NCI-H2107 (cell line): ENCODE results near the gene FRMD1.

ENCODE experiments used
- DNase-seq: peaks from one replicate; lab custom pipeline; 2025; lab: John Stamatoyannopoulos, UW

The FRMD1 gene

DNA sequence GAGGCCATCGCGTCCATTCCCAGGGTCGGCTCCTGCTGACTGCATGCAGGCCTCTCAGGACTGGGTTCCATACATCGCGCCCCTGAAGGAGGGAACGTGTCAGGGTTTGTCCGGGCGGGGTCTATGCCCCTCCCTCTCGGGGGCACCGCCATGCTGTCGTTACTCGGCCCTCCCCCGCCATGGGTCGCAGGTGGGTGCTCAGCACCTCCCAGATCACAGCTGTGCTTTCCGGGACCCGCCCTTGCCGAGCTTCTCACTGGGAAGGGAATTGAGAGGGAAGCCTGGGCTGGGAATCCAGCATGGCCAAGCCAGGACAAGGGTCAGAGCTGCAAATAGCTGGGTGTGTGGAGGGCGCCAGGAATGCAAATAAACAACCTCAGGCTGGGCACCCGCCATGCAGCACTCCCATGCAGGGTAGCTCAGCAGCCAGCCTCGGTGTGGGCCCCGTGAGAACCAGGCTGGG lies at the start of gene FRMD1:
Gene FRMD1, minus strand, starts transcription at position 270 of the 463 bp plus-strand sequence. Its CDS starts 118 bp downstream, at position 152.
- DNase-seq, result no peak

- DNase-seq, result no peak
Measured at GRCh38 chr6:168128006-168128630, 49.1 kb upstream of the FRMD1 start.

DNA sequence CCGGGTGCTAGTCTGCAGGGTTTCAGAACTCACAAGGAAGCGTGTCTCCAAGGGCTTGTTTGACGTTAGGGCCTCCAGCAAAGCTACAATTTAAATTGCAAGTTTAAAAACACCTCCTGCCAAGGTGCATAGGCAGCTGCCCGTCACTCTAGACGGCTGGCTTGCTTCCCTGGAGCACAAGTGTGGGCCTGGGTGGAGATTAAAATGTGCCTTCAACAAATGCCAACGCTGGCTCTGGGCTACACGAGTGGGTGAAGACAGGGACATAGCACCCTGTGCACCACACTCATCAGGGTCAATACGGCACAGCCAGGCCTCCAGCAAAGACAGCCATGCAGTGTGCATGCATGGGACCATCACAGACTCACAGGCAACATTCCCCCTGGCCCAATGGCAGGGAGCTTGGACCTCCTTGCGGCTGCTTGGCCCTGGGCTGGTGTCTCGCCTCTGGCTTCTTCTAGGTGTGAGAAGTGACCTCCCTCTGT lies 48.4 kb upstream of the FRMD1 start:
- DNase-seq, result no peak

- no peak for DNase-seq
Measured at GRCh38 chr6:168126566-168127383, 47.8 kb upstream of the FRMD1 start.

GRCh38 chr6:168125429-168126001 lies 46.5 kb upstream of the FRMD1 start:
- no peak for DNase-seq

- no peak for DNase-seq
Measured at GRCh38 chr6:168124921-168125320, 45.9 kb upstream of the FRMD1 start.

DNA sequence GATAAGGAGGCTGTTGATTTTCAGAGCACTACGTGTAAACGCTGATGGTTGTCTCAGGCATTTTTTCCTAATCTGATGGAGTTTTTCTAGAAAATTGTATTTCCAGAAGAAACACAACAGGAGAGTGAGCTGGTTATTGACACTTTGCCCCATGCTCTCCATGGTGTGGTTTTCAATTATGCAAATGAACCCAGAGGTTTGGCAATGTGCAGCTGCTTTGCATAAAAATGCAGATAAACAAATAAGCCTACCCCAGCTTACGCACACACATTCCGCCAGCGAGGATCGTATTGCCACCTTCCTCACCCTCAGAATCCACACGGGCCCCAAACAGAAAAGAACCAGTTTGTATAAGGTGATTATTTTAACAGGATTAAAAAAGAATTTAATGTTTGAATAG lies 45.1 kb upstream of the FRMD1 start:
- DNase-seq, result no peak

GRCh38 chr6:168123165-168123911 lies 44.3 kb upstream of the FRMD1 start:
- DNase-seq, result no peak

GRCh38 chr6:168122521-168122920 lies 43.5 kb upstream of the FRMD1 start:
- no peak for DNase-seq

DNA sequence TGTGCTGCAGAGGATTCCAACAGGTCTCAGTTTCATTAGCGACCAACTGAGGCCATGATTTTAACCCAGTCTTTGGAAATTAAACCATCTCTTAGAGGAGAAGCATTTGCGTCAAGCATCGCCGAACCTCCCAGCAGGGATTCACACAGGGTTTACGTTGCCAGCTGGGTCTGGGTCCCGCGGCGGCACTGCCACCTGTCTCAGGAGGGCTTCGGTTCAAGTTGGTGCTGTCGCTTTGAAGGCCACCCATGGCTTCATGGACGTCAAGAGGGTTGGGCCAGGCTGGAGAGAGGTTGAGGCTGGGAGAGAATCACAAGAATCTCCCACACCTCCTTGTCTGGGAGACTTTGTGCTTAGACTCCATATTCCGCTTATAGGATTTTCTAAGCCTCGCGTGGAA lies 43.0 kb upstream of the FRMD1 start:
- DNase-seq, result no peak

GRCh38 chr6:168121303-168121665 lies 42.3 kb upstream of the FRMD1 start:
- no peak for DNase-seq

- no peak for DNase-seq
Measured at GRCh38 chr6:168120390-168121302, 41.6 kb upstream of the FRMD1 start.

GRCh38 chr6:168119539-168119938 lies 40.5 kb upstream of the FRMD1 start:
- no peak for DNase-seq

- no peak for DNase-seq
Measured at GRCh38 chr6:168118935-168119334, 39.9 kb upstream of the FRMD1 start.

DNA sequence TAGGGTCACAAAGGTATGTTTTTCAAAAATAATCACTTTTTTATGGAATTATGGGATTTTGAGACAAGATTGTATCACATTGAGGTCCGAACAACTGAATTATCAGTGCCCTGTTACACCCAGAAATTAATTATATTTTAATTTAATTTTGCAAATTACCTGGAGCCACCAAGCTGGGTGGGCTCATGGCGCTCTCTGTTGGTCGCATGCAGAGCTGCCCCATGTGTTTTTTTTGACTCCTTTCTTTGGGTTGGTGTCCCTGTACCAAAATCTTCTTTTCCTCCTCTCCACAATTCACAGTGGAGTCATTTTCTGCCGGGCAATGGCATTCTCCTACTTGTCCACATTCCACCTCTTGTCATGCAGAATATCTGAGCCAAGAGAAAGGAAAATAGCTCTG lies 38.9 kb upstream of the FRMD1 start:
- DNase-seq, result no peak

- no peak for DNase-seq
Measured at GRCh38 chr6:168116975-168117899, 38.2 kb upstream of the FRMD1 start.

DNA sequence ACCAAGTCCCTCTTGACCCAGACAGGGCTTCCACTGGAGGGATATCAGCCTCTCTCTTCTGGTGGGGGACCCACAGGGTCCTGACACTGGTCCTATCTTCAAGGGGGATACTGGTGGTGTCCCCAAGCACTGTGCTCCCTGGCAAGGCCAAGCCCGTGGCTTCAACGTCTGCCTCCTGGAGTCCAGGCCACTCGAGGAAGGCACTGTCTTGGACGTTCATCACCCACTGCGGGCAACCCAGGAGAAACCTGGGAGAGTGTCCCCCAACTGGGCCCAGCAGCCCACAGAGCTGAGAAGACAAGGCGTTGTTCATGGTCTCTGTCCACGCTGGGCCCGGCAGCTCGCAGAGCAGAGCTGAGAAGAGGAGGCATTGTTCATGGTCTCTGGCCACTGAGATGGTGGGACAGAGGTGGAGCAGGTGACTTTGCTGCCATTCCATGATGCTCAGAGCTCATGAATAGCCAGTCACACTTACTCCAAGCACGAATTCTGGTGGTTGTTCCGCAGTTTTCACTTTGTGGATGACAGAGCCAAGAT lies 37.5 kb upstream of the FRMD1 start:
- DNase-seq, result no peak

DNA sequence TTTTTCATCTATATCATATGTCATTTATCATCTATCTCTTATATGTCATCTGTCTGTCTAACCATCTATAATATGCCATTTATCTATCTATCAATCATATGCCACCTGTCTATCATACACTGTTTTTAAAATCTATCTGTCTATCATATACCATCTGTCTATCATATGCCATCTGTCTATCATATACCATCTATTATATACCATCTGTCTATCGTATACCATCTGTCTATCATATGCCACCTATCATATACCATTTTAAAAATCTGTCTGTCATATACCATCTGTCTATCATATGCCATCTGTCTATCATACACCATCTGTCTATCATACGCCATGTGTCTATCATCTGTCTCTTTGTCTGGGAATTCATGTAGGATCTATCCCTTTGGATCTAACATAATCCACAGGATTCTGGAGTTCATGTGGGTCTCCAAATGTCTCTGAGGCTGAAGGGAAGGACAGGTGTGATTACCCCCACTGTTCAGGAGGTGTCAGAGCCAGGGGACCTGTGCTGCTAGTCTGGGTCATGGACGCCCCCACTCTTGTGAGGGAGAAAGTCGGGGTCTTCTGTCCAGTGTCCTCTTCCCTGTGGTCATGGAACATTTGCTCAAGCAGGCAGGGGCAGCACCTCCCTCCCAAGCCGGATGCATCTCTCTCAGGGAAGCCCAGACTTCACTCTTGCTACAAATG lies 36.9 kb upstream of the FRMD1 start:
- DNase-seq, result no peak

DNA sequence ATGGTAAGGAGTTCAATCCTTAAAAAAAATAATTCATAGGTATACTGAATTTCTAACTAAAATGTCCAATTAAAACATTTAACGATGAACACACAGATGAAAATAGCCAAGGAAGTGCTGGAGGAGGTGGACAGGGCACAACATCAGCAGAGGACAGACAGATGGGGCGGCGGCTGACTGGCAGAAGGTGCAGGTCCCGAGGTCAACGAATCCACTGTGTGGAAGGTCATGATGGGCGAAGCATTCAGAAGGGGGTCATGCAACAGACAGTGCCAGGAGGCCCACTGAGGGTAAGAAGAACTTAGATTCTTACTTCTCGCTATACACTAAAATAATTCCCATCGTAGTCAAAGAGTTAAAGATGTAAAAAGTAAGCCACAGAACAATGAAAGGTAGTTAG lies 34.2 kb upstream of the FRMD1 start:
- DNase-seq, result no peak
